HG02588 (cell line): ENCODE data around the gene FOLR3.
"Not testable (repeated sequence)": the region's sequence is repeated elsewhere in the genome, so short reads cannot be mapped to it uniquely, and the experiment has no call there.

Experiments
- ATAC-seq: cut with Tn5 transposase; IDR thresholded peaks from one replicate; pipeline ENCODE4 v1.9.1; 2021; ENCODE audit warnings: mild to moderate bottlenecking, moderate library complexity; ENCODE audit not compliant: unreplicated experiment

FOLR3 gene

GRCh38 chr11:72160319-72160718 is 24.8 kb downstream of the FOLR3 start:
- no peak for ATAC-seq

GRCh38 chr11:72162891-72163492 is 27.5 kb downstream of the FOLR3 start:
- ATAC-seq, result no peak

- ATAC-seq, result not testable (repeated sequence)
Observed at GRCh38 chr11:72164187-72164586, 28.7 kb downstream of the FOLR3 start.

GRCh38 chr11:72169046-72169555 is 33.6 kb downstream of the FOLR3 start:
- ATAC-seq, result not testable (repeated sequence)

GRCh38 chr11:72169754-72170153 is 34.2 kb downstream of the FOLR3 start:
- ATAC-seq, result not testable (repeated sequence)

- not testable (repeated sequence) for ATAC-seq
Observed at GRCh38 chr11:72172043-72172442, 36.5 kb downstream of the FOLR3 start.

- no peak for ATAC-seq
Observed at GRCh38 chr11:72173291-72173690, 37.8 kb downstream of the FOLR3 start.

- no peak for ATAC-seq
Observed at GRCh38 chr11:72174302-72175070, 39.0 kb downstream of the FOLR3 start.

GRCh38 chr11:72177656-72178055 is 42.1 kb downstream of the FOLR3 start:
- no peak for ATAC-seq

GRCh38 chr11:72179049-72179803 is 43.7 kb downstream of the FOLR3 start:
- ATAC-seq, result no peak

- ATAC-seq, result no peak
Observed at GRCh38 chr11:72179804-72180396, 44.4 kb downstream of the FOLR3 start.

GRCh38 chr11:72180892-72181552 is 45.5 kb downstream of the FOLR3 start:
- ATAC-seq, result not testable (repeated sequence)

- ATAC-seq, result not testable (repeated sequence)
Observed at GRCh38 chr11:72181553-72181958, 46.0 kb downstream of the FOLR3 start.

GRCh38 chr11:72188267-72188666 is 52.7 kb downstream of the FOLR3 start:
- ATAC-seq, result no peak
